Measurements from ENCODE around the gene FMNL2.

The FMNL2 gene

GRCh38 chr2:152455738-152456137 is 120.8 kb downstream of the FMNL2 start:
- Histone ChIP-seq H3K4me2 (ENCODE audit: low read length) (no peak overlapping the region), H3K9ac (ENCODE audit: low read depth, low read length) (no peak overlapping the region), H3K27me3 (ENCODE audit: control insufficient read depth, insufficient read depth, low read length) (no peaks in the 10 kb centered on the region), H3K4me3 (ENCODE audit: low read length) (no peak overlapping the region), H3K36me3 (ENCODE audit: insufficient read depth, low read length) (no peaks in the 10 kb centered on the region), H3K4me1 (ENCODE audit: control insufficient read depth, insufficient read depth, low read length) (no peaks in the 10 kb centered on the region), H3K9me3 (replicated peaks; ENCODE audit: low read length) (no peaks in the 10 kb centered on the region)

DNA sequence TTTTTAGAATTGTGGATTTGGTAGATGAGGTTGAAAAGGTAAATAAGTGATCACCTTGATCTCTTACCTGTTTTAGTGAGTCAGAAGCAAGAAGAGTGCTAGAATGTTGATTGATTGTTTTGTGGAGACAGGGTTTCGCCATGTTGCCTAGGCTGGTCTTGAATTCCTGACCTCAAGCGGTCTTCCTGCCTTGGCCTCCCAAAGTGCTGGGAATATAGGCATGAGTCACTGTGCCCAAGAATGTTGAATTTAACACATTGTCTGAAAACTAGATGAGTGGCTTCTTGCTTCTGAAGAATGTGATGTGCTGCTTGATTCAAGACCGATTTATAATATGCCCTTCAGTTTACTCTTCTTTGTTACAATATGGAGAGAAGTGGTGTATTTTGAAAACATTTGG is 121.3 kb downstream of the FMNL2 start:
- H3K4me1 ChIP-seq (ENCODE audit: control insufficient read depth, insufficient read depth, low read length), result no peaks in the 10 kb centered on the region
- no peak overlapping the region for H3K4me3 ChIP-seq (ENCODE audit: low read length)
- H3K4me2 ChIP-seq (ENCODE audit: low read length), result no peak overlapping the region
- H3K9ac ChIP-seq (ENCODE audit: low read depth, low read length), result no peak overlapping the region
- no peaks in the 10 kb centered on the region for H3K27me3 ChIP-seq (ENCODE audit: control insufficient read depth, insufficient read depth, low read length)
- no peaks in the 10 kb centered on the region for H3K36me3 ChIP-seq (ENCODE audit: insufficient read depth, low read length)
- no peaks in the 10 kb centered on the region for H3K9me3 ChIP-seq (replicated peaks; ENCODE audit: low read length)

DNA sequence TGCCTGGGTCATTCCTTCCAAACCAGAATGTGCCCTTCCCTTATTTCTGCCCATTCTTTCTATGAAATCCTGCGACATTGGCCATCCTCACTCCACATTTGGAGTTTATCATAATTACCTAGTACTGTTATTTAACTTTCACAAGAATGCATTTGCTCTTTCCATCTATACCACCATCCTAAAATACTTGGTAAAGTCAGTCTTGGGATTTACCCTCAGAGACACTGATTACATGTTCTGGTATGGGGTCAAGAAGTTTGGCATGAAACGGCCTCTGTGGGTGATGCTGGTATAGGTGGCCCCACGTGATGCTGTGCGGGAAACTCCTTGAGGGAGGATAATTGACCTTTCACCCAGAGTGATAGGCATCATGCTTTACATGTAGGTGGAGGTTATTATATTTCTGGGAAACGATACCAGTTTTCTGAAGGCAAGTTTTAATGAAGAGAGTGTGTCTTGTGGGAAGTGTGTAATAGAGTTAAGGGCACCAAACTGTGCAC is 123.5 kb downstream of the FMNL2 start:
- Histone ChIP-seq H3K4me1 (ENCODE audit: control insufficient read depth, insufficient read depth, low read length) (no peaks in the 10 kb centered on the region), H3K27me3 (ENCODE audit: control insufficient read depth, insufficient read depth, low read length) (no peaks in the 10 kb centered on the region), H3K4me2 (ENCODE audit: low read length) (no peak overlapping the region), H3K9ac (ENCODE audit: low read depth, low read length) (no peak overlapping the region), H3K36me3 (ENCODE audit: insufficient read depth, low read length) (no peaks in the 10 kb centered on the region), H3K4me3 (ENCODE audit: low read length) (no peak overlapping the region), H3K9me3 (replicated peaks; ENCODE audit: low read length) (no peaks in the 10 kb centered on the region)

GRCh38 chr2:152459091-152459490 is 124.1 kb downstream of the FMNL2 start:
- no peaks in the 10 kb centered on the region for H3K9me3 ChIP-seq (replicated peaks; ENCODE audit: low read length)
- H3K4me1 ChIP-seq (ENCODE audit: control insufficient read depth, insufficient read depth, low read length), result no peaks in the 10 kb centered on the region
- no peak overlapping the region for H3K4me3 ChIP-seq (ENCODE audit: low read length)
- H3K4me2 ChIP-seq (ENCODE audit: low read length), result no peak overlapping the region
- no peaks in the 10 kb centered on the region for H3K27me3 ChIP-seq (ENCODE audit: control insufficient read depth, insufficient read depth, low read length)
- H3K9ac ChIP-seq (ENCODE audit: low read depth, low read length), result no peak overlapping the region
- H3K36me3 ChIP-seq (ENCODE audit: insufficient read depth, low read length), result no peaks in the 10 kb centered on the region

GRCh38 chr2:152460567-152460966 is 125.6 kb downstream of the FMNL2 start:
- Histone ChIP-seq H3K4me2 (ENCODE audit: low read length) (no peak overlapping the region), H3K27me3 (ENCODE audit: control insufficient read depth, insufficient read depth, low read length) (no peaks in the 10 kb centered on the region), H3K4me1 (ENCODE audit: control insufficient read depth, insufficient read depth, low read length) (peaks cover 4% of the 10 kb centered on the region), H3K9me3 (replicated peaks; ENCODE audit: low read length) (no peaks in the 10 kb centered on the region), H3K36me3 (ENCODE audit: insufficient read depth, low read length) (no peaks in the 10 kb centered on the region), H3K9ac (ENCODE audit: low read depth, low read length) (no peak overlapping the region), H3K4me3 (ENCODE audit: low read length) (no peak overlapping the region)

DNA sequence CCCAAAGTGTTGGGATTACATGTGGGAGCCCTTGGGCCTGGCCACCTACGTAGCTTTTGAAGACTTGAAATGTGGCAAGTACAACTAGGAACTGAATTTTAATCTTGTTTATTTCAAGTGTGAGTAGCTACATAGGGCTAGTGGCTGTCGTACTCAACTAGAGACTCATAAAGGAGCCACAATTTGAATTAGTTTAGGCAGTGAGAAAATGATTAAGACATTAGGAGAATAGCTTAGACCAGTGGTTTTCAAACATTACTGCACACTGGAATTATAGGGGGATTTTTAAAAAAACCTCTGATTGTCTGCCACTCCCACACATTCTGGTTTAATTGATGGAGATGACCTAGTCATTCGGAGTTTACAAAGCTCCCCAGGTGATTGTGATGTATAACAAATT is 127.1 kb downstream of the FMNL2 start:
- Histone ChIP-seq H3K9ac (ENCODE audit: low read depth, low read length) (no peak overlapping the region), H3K4me3 (ENCODE audit: low read length) (no peak overlapping the region), H3K4me2 (ENCODE audit: low read length) (no peak overlapping the region), H3K4me1 (ENCODE audit: control insufficient read depth, insufficient read depth, low read length) (peaks cover 7% of the 10 kb centered on the region), H3K27me3 (ENCODE audit: control insufficient read depth, insufficient read depth, low read length) (no peaks in the 10 kb centered on the region), H3K36me3 (ENCODE audit: insufficient read depth, low read length) (no peaks in the 10 kb centered on the region), H3K9me3 (replicated peaks; ENCODE audit: low read length) (no peaks in the 10 kb centered on the region)

- no peak overlapping the region for H3K4me3 ChIP-seq (ENCODE audit: low read length)
Measured at GRCh38 chr2:152462779-152463178, 127.8 kb downstream of the FMNL2 start.

DNA sequence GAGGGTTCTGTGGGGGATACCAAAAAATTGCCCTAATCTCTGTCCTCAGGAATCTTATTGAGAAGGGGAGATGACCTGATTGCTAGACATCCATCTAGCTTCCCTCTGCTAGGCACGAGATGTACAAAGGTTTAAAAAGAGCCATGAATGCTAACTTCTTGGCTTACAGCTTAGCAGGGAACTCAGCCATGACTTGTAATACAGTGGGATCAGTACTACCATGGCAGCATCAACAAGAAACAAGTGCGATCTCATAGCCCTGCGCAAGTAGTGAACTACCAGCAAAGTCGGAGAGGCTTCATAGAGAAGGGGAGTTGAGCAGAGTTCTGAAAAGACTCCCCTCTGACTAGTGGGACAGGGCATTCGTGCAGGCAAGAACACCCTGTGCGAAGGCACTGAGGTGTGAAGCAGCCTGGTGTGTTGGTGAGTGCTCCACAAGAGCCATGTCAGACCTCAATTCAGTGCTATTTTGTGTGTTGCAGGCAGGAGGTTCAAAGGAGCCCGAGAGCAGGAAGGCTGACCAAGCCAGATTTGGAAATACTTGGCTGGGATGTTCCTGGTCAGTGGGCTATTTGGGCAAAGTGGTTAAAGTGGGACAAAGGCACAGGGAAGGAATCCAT is 130.0 kb downstream of the FMNL2 start:
- H3K36me3 ChIP-seq (ENCODE audit: insufficient read depth, low read length), result no peaks in the 10 kb centered on the region
- no peak overlapping the region for H3K4me2 ChIP-seq (ENCODE audit: low read length)
- no peak overlapping the region for H3K4me3 ChIP-seq (ENCODE audit: low read length)
- H3K4me1 ChIP-seq (ENCODE audit: control insufficient read depth, insufficient read depth, low read length), result peaks cover 16% of the 10 kb centered on the region
- no peak overlapping the region for H3K9ac ChIP-seq (ENCODE audit: low read depth, low read length)
- H3K27me3 ChIP-seq (ENCODE audit: control insufficient read depth, insufficient read depth, low read length), result no peaks in the 10 kb centered on the region
- no peaks in the 10 kb centered on the region for H3K9me3 ChIP-seq (replicated peaks; ENCODE audit: low read length)

More at GRCh38 chr2:152462779-152463178, 127.8 kb downstream of the FMNL2 start:
- H3K4me2 ChIP-seq (ENCODE audit: low read length), result no peak overlapping the region
- H3K4me1 ChIP-seq (ENCODE audit: control insufficient read depth, insufficient read depth, low read length), result peaks cover 7% of the 10 kb centered on the region
- no peak overlapping the region for H3K9ac ChIP-seq (ENCODE audit: low read depth, low read length)
- no peaks in the 10 kb centered on the region for H3K27me3 ChIP-seq (ENCODE audit: control insufficient read depth, insufficient read depth, low read length)
- H3K9me3 ChIP-seq (replicated peaks; ENCODE audit: low read length), result no peaks in the 10 kb centered on the region
- no peaks in the 10 kb centered on the region for H3K36me3 ChIP-seq (ENCODE audit: insufficient read depth, low read length)

DNA sequence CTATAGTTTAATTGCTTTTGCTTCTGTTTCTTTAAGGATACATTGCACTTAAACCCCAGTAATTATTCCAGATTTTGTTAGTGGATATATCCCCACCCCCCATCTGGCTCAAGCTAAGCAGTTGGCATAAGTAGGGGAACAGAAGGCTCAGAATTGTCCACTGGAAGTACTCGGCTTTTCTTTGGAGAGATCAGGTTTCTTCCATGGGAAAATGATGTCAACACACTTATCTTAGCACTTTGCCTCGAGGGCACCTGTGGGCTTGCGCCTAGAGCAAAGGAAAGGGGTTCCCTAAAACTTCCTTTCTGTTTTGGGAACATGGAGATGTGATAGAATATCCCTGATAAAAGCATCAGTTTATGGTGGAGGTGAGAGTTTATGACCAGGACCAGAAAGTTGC is 130.6 kb downstream of the FMNL2 start:
- H3K36me3 ChIP-seq (ENCODE audit: insufficient read depth, low read length), result no peaks in the 10 kb centered on the region
- H3K27me3 ChIP-seq (ENCODE audit: control insufficient read depth, insufficient read depth, low read length), result no peaks in the 10 kb centered on the region
- no peak overlapping the region for H3K4me3 ChIP-seq (ENCODE audit: low read length)
- no peaks in the 10 kb centered on the region for H3K9me3 ChIP-seq (replicated peaks; ENCODE audit: low read length)
- no peak overlapping the region for H3K4me2 ChIP-seq (ENCODE audit: low read length)
- peaks cover 16% of the 10 kb centered on the region for H3K4me1 ChIP-seq (ENCODE audit: control insufficient read depth, insufficient read depth, low read length)
- no peak overlapping the region for H3K9ac ChIP-seq (ENCODE audit: low read depth, low read length)

DNA sequence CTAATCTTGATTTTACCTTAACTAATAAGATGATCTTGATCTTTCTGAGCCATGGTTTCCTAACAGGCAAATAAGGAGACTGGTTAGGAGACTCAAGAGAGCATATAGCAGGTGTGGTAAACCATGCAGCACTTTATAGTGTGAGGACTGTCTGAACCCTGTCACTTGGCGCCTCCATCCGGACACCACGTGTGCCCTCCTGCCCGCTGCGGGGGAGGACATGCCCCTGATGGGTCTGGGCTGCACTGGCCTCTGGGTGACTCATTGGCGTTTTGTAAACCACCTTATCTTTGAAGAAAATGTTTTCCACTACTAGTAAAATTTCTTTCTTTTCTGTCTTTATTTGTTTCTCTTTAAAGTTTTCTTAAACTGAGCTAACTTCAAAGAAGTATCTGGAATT is 131.1 kb downstream of the FMNL2 start:
- H3K4me1 ChIP-seq (ENCODE audit: control insufficient read depth, insufficient read depth, low read length), result peaks cover 16% of the 10 kb centered on the region
- H3K9me3 ChIP-seq (replicated peaks; ENCODE audit: low read length), result no peaks in the 10 kb centered on the region
- no peak overlapping the region for H3K9ac ChIP-seq (ENCODE audit: low read depth, low read length)
- no peaks in the 10 kb centered on the region for H3K36me3 ChIP-seq (ENCODE audit: insufficient read depth, low read length)
- H3K4me3 ChIP-seq (ENCODE audit: low read length), result no peak overlapping the region
- H3K27me3 ChIP-seq (ENCODE audit: control insufficient read depth, insufficient read depth, low read length), result no peaks in the 10 kb centered on the region
- no peak overlapping the region for H3K4me2 ChIP-seq (ENCODE audit: low read length)

GRCh38 chr2:152466980-152467676 is 132.2 kb downstream of the FMNL2 start:
- no peak overlapping the region for H3K4me3 ChIP-seq (ENCODE audit: low read length)
- no peaks in the 10 kb centered on the region for H3K36me3 ChIP-seq (ENCODE audit: insufficient read depth, low read length)
- no peaks in the 10 kb centered on the region for H3K27me3 ChIP-seq (ENCODE audit: control insufficient read depth, insufficient read depth, low read length)
- H3K4me1 ChIP-seq (ENCODE audit: control insufficient read depth, insufficient read depth, low read length), result peaks cover 16% of the 10 kb centered on the region
- no peaks in the 10 kb centered on the region for H3K9me3 ChIP-seq (replicated peaks; ENCODE audit: low read length)
- no peak overlapping the region for H3K9ac ChIP-seq (ENCODE audit: low read depth, low read length)
- no peak overlapping the region for H3K4me2 ChIP-seq (ENCODE audit: low read length)

All from skeletal muscle satellite cell (primary cell).